HUES6 (cell line): ENCODE results near the gene DACT2.

ENCODE experiments used
- H3K27ac ChIP-seq: 2 replicates; pipeline ENCODE4 v1.7.0; 2013; ENCODE audit warnings: low read depth, mild to moderate bottlenecking, low read length, inconsistent platforms
- H3K27me3 ChIP-seq: 2 replicates; pipeline ENCODE4 v1.6.1; 2013; ENCODE audit warnings: low read length; ENCODE audit not compliant: control insufficient read depth, insufficient read depth
- H3K36me3 ChIP-seq: 2 replicates; pipeline ENCODE4 v1.6.1; 2013; ENCODE audit warnings: low read length; ENCODE audit not compliant: control insufficient read depth, insufficient read depth
- H3K4me1 ChIP-seq: 2 replicates; pipeline ENCODE4 v1.6.1; 2013; ENCODE audit warnings: low read length; ENCODE audit not compliant: control insufficient read depth, insufficient read depth
- H3K4me3 ChIP-seq: 2 replicates; pipeline ENCODE4 v1.5.1; 2013; ENCODE audit warnings: low read depth, low read length
- H3K9ac ChIP-seq: one replicate; pipeline ENCODE4 v1.6.1; 2013; ENCODE audit warnings: mild to moderate bottlenecking, low read length
- H3K9me3 ChIP-seq: 2 replicates; pipeline ENCODE4 v1.6.1; 2013; ENCODE audit warnings: low read depth, low read length; ENCODE audit not compliant: control insufficient read depth, insufficient read depth

Gene DACT2

DNA sequence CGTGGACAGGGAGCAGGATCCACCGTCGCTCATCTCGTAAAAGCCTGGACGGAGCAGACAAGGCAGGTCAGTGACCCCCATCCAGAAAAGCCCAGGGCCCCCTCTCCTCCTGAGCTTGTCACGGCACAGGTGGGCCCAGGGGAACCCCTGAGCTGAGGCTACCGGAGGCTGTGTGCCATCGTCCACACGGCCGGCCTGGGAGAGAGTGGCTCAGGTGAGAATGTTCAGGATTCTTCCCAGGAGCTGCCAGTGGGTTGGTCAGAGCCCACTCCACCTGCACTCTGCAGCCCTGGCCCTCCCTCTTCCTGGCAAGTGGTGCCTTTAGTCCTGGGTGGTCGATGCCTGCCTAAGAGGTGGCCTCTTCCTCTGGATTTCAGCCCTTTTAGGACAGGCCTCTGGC is 9.2 kb downstream of the DACT2 start:
- Histone ChIP-seq H3K4me3 (no peak overlapping the region), H3K9me3 (no peaks in the 10 kb centered on the region), H3K9ac (no peak overlapping the region), H3K27me3 (peaks cover 22% of the 10 kb centered on the region; the same call in 1 of the 2 replicates), H3K27ac (no peak overlapping the region), H3K36me3 (no peaks in the 10 kb centered on the region), H3K4me1 (peaks cover 31% of the 10 kb centered on the region)

DNA sequence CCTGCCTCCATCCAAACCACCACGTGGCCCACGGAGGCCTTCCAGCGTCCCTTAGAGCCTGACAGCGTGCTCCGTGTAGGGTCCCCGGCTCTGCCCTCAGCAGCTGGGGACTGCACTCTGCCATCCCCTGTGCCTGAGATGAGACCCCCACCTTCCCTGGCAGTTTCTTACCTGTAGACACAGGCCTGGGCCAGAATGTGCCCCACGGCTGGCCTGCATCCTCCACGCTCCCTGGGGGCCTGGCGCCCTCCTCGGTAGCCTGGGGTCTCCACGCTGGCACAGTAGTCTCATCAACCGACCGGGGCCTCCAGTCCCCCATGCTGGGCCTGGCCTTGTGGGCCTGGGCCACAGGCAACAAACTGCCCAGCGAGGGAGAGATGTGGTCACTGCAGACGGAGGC is 9.6 kb downstream of the DACT2 start:
- no peak overlapping the region for H3K4me3 ChIP-seq
- peaks cover 29% of the 10 kb centered on the region for H3K4me1 ChIP-seq
- no peak overlapping the region for H3K27ac ChIP-seq
- H3K27me3 ChIP-seq: peaks cover 22% of the 10 kb centered on the region; the same call in 1 of the 2 replicates
- H3K9me3 ChIP-seq: no peaks in the 10 kb centered on the region
- H3K36me3 ChIP-seq: no peaks in the 10 kb centered on the region
- no peak overlapping the region for H3K9ac ChIP-seq

DNA sequence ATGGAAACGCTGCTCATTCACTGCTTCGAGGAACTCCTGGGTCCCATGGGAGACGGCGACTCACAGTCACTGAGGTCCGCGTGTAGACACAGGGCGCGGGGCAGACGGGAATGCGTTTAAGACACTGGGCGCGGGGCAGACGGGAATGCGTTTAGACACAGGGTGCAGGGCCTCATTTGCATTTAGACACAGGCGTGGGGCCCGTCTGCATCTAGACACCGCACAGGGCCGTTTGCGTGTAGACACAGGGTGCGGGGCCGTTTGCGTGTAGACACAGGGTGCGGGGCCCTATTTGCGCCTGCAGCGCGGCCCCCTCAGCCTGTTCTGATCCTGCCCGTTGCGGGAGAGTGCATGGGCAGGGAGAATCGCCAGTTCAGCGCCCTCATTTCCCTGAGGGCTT is 10.4 kb downstream of the DACT2 start:
- peaks cover 22% of the 10 kb centered on the region; the same call in 1 of the 2 replicates for H3K27me3 ChIP-seq
- no peak overlapping the region for H3K4me3 ChIP-seq
- H3K27ac ChIP-seq: no peak overlapping the region
- H3K4me1 ChIP-seq: peaks cover 26% of the 10 kb centered on the region
- no peaks in the 10 kb centered on the region for H3K9me3 ChIP-seq
- H3K36me3 ChIP-seq: no peaks in the 10 kb centered on the region
- no peak overlapping the region for H3K9ac ChIP-seq

DNA sequence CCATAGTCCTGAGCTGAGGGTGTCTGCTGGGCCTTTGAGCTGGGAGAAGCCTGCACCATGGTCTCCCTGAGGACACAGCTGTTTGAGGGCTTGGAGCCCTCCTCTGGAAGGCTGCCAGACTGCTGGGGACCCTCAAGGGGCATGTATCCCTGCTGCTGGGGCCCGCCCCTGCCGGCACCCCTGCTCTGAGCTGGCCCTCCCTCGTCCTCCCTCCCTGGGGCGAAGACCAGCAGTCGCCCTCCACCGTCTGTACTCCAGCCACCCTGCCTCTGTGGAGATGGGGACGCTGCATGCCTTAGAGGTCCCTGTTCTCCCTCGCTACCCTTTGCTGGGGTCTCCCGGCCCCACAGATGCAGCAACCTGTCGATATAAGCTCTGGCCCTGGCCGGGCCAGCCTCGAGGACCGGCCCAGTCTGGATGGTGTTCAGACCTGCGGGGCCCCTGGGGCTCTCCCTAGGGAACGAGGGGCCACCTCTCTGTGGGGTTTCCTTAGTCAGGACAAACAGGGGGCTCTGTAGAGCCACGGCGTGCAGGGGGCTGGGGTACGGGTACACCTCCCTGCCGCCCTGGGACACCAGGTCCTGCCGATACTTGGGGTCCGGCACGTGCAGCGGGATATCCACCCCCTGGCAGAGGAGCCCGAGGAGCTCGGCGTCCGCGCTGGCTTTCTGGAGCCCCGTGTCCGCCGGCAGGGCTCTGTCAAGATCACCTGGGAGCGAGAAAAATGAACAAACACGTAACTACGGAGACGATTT is 11.0 kb downstream of the DACT2 start:
- Histone ChIP-seq H3K27me3 (peaks cover 22% of the 10 kb centered on the region; the same call in 1 of the 2 replicates), H3K9ac (no peak overlapping the region), H3K9me3 (no peaks in the 10 kb centered on the region), H3K27ac (no peak overlapping the region), H3K36me3 (no peaks in the 10 kb centered on the region), H3K4me1 (peaks cover 20% of the 10 kb centered on the region; the same call in 1 of the 2 replicates), H3K4me3 (no peak overlapping the region)

DNA sequence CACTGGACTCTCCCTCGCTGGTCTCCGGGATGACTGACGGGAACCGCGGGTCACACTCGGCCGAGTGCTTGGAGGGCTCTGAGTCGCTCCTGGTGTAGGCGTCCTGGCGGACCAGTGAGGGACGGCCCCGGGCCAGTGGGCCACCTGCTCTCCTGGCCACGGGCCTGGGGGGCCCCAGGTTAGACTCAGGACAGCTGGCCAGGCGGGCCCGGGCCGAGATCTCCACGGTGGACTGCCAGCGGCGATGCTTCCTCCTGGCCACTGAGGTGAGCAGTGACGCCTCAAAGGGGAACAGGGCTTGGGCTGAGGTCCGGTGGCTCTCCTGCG is 11.9 kb downstream of the DACT2 start:
- Histone ChIP-seq H3K4me1 (peaks cover 19% of the 10 kb centered on the region), H3K9me3 (no peaks in the 10 kb centered on the region), H3K36me3 (no peaks in the 10 kb centered on the region), H3K27ac (no peak overlapping the region), H3K4me3 (no peak overlapping the region), H3K27me3 (peaks cover 26% of the 10 kb centered on the region; the same call in 1 of the 2 replicates), H3K9ac (no peak overlapping the region)

DNA sequence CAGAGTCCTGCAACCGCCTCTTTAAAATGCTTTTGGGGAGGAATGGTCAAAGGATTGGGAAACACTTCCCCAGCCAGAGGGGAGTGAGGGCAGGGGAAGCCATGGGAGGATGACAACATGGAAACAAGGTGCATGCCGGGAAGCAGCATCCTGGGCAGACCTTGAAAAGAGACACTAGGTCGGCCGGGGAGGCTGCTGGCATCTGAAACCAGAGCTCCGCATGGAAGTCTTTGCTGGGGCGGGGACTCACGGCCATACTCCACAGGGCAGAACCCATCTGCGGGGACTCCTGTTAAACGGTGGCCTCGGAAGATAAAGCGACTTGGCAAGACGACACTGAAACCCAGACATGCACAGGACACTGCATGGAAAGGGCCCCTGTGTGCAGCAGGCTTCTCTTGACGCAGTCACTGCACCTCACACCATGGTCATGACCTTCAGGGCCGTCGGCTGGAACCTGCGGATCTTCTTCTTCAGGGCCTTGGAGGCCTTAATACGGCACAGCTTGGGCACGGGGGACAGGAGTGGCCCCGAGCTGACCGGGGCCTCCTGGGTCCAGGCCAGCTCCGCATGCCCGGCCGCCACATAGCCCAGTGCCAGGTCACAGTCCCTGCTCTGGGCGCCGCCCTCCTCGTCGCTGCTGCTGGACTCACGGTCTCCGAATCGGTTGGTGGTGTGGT is 12.4 kb downstream of the DACT2 start:
- no peak overlapping the region for H3K9ac ChIP-seq
- no peaks in the 10 kb centered on the region for H3K36me3 ChIP-seq
- no peak overlapping the region for H3K4me3 ChIP-seq
- H3K9me3 ChIP-seq: no peaks in the 10 kb centered on the region
- H3K27ac ChIP-seq: no peak overlapping the region
- H3K4me1 ChIP-seq: peaks cover 23% of the 10 kb centered on the region
- peaks cover 26% of the 10 kb centered on the region; the same call in 1 of the 2 replicates for H3K27me3 ChIP-seq

DNA sequence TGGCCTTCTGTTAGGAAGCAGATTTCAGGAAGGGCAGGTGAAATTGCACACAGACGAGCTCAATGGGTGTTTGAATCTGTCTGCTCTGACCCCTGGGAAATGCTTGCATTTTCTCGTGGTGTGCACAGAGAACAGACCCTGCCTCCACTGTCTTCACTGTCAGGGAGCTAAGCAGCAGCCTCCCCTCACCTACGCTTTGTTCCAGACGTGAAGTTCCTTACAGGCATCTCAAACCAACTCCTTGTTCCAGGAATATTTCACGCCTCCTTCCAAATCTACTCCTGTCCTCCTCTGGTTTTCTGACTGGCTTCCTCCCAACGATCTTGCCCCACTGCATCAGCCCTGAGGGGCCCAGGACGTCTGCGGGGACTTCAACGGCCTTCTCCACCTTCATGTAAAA is 13.7 kb downstream of the DACT2 start:
- Histone ChIP-seq H3K9me3 (no peaks in the 10 kb centered on the region), H3K4me3 (no peak overlapping the region), H3K36me3 (no peaks in the 10 kb centered on the region), H3K27ac (no peak overlapping the region), H3K27me3 (peaks cover 31% of the 10 kb centered on the region; the same call in 1 of the 2 replicates), H3K4me1 (peaks cover 32% of the 10 kb centered on the region), H3K9ac (no peak overlapping the region)

DNA sequence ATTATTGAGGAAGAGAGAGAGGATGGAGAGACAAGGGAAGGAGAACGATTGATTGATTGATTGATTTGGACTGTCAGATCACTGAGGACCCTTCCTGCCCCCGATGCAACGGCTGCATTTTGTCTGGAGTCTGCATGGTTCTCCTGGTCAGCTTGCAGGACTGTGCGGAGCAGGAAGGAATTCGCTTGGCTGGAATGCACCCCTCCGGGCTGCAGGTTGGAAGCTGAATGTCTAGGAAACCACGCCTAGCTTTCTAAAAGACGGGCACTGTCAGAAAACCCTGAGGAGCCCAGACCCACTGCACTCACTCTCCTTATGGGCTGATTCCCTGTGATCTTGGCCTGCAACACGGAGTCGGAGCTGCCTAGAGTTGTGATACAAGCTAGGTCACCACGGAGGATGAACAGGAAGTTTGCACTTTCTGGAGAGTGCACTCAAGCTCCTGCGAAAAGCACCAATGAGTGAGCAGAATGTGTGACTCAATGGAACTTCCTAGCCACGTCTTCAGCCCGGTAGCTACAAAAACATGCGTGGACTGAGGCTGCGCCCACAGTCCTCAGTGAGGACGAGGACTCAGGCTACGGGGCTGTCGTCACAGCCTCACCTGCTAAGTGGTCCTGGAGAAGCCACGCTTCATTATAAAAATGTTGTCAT is 14.4 kb downstream of the DACT2 start:
- Histone ChIP-seq H3K9ac (no peak overlapping the region), H3K4me3 (no peak overlapping the region), H3K4me1 (peaks cover 32% of the 10 kb centered on the region), H3K9me3 (no peaks in the 10 kb centered on the region), H3K27me3 (peaks cover 34% of the 10 kb centered on the region), H3K36me3 (no peaks in the 10 kb centered on the region), H3K27ac (no peak overlapping the region)

DNA sequence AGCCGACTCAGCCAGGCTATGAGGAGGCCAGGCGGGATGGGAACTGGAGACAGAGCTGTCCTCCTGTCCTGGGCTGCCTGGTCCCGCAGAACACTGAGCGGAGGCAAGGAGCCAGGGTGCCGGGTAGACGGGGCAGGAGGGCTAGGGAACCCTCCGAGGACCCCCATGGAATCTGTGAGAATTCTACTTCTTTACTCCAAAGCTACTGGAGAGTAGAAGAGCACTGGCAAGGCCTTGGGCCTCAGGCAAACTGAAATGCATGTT is 14.9 kb downstream of the DACT2 start:
- H3K9me3 ChIP-seq: no peaks in the 10 kb centered on the region
- H3K4me1 ChIP-seq: peaks cover 32% of the 10 kb centered on the region
- no peak overlapping the region for H3K4me3 ChIP-seq
- H3K27ac ChIP-seq: no peak overlapping the region
- no peak overlapping the region for H3K9ac ChIP-seq
- no peaks in the 10 kb centered on the region for H3K36me3 ChIP-seq
- H3K27me3 ChIP-seq: peaks cover 39% of the 10 kb centered on the region

DNA sequence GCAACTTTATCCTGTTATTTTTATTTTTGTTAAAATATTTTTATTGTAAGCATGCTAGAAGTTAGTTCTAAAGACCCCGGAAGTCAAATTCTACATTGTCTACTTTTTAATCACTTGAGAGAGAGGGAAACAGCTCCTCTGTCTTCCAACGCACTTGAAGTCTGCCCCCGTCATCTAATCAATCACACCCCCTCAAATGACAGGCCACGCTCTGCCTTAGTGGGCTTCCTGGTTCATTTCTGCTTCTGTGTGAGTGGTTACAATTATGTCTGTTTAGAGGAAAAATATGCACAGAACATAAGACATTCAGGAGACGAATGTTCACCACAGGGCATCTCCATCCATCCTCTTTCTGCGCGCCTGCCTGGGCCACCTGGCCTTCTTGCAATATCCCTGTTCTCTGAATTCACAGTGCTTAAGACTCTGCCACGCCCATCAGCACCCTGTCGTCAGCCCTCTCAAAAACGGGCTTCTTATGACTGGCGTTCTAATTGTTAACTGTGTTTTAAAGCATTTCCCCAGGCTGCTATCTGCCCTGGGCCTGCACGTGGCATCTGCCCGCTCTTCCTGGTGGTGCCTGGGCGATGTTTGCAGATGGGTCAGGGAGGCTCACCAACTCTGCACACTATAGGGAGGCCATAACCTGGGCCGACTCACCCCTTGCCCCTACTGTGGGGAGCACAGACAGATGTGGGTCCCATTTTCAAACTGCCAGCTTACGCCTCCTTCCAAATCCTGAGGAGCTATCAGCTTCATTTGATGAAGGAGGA is 15.4 kb downstream of the DACT2 start:
- Histone ChIP-seq H3K36me3 (no peaks in the 10 kb centered on the region), H3K27ac (no peak overlapping the region), H3K27me3 (peaks cover 44% of the 10 kb centered on the region), H3K9me3 (no peaks in the 10 kb centered on the region), H3K9ac (no peak overlapping the region), H3K4me1 (peaks cover 32% of the 10 kb centered on the region), H3K4me3 (no peak overlapping the region)

DNA sequence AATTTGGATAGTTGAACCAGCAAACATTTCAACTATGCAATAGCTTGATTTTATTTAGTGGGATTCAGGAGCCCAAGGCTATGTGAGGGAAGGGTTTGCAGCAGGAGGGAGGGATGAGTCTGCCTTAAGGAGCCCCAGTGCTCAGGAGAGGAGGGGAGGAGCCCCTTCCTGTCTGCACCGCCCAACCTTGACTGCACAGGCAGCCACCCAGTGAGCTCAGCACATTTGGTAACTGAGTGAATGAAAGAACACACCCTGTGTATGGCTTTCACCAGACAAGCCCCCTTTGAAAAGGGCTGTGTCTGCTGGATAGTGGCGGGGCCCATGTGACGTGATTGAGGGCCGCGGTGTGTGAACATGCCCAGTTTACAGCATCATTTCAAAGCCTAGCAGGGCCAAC is 17.0 kb downstream of the DACT2 start:
- Histone ChIP-seq H3K4me1 (peaks cover 32% of the 10 kb centered on the region), H3K27me3 (peaks cover 60% of the 10 kb centered on the region), H3K9ac (no peak overlapping the region), H3K4me3 (peak overlapping the region; percentile 47; the same call in 1 of the 2 replicates), H3K9me3 (no peaks in the 10 kb centered on the region), H3K36me3 (no peaks in the 10 kb centered on the region), H3K27ac (no peak overlapping the region)
